SK-N-SH treated with all-trans-retinoic acid at 6 μM for 48 hours (cell line): ENCODE data around the gene FOXP4.

Source experiments
- ESRRG ChIP-seq: fragments of 250-450 bp; sonication (Bioruptor Pico); IDR thresholded peaks from 2 replicates; pipeline ENCODE4 v1.6.1; 2021; ENCODE audit warnings: mild to moderate bottlenecking
- GLIS3 ChIP-seq: fragments of 250-450 bp; sonication (Bioruptor Pico); IDR thresholded peaks from 2 replicates; pipeline ENCODE4 v1.5.0; 2020; ENCODE audit warnings: mild to moderate bottlenecking, moderate library complexity
- ZC3H10 ChIP-seq: fragments of 250-450 bp; sonication (Bioruptor Pico); IDR thresholded peaks from 2 replicates; pipeline ENCODE4 v1.5.1; 2021; ENCODE audit warnings: mild to moderate bottlenecking, moderate library complexity
- ZFP3 ChIP-seq: fragments of 250-450 bp; sonication (Bioruptor Pico); IDR thresholded peaks from 2 replicates; pipeline ENCODE4 v1.5.0; 2020; ENCODE audit warnings: mild to moderate bottlenecking, moderate library complexity
- ZFP30 ChIP-seq: fragments of 450-650 bp; formaldehyde crosslinking; IDR thresholded peaks from 2 replicates; pipeline ENCODE4 v1.5.0; 2022; ENCODE audit warnings: mild to moderate bottlenecking, moderate library complexity
- TF ChIP-seq, protein P1 (sequence below): fragments of 250-450 bp; sonication (Bioruptor Pico); IDR thresholded peaks from 2 replicates; pipeline ENCODE4 v1.5.0; 2020; ENCODE audit warnings: mild to moderate bottlenecking, moderate library complexity

GRCh38 chr6:41614715-41615114 lies 68.5 kb downstream of the FOXP4 start:
- TF ChIP-seq ESRRG (CRISPR knock-in tag) (no peak), ZFP30 (no peak), GLIS3 (CRISPR knock-in tag) (no peak), ZFP3 (CRISPR knock-in tag) (no peak), ZC3H10 (CRISPR knock-in tag) (no peak)
- TF ChIP-seq, protein P1, sequence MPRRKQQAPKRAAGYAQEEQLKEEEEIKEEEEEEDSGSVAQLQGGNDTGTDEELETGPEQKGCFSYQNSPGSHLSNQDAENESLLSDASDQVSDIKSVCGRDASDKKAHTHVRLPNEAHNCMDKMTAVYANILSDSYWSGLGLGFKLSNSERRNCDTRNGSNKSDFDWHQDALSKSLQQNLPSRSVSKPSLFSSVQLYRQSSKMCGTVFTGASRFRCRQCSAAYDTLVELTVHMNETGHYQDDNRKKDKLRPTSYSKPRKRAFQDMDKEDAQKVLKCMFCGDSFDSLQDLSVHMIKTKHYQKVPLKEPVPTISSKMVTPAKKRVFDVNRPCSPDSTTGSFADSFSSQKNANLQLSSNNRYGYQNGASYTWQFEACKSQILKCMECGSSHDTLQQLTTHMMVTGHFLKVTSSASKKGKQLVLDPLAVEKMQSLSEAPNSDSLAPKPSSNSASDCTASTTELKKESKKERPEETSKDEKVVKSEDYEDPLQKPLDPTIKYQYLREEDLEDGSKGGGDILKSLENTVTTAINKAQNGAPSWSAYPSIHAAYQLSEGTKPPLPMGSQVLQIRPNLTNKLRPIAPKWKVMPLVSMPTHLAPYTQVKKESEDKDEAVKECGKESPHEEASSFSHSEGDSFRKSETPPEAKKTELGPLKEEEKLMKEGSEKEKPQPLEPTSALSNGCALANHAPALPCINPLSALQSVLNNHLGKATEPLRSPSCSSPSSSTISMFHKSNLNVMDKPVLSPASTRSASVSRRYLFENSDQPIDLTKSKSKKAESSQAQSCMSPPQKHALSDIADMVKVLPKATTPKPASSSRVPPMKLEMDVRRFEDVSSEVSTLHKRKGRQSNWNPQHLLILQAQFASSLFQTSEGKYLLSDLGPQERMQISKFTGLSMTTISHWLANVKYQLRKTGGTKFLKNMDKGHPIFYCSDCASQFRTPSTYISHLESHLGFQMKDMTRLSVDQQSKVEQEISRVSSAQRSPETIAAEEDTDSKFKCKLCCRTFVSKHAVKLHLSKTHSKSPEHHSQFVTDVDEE: no peak
